Transverse colon (tissue), 4 donors: Measurements from ENCODE around the gene ARHGAP11A.

ENCODE experiments used
- CTCF ChIP-seq, 5 experiments: fragments of 200-600 bp in 3 of 5; fragments of 450-650 bp in 2 of 5; sonication (generic) in 3 of 5; IDR thresholded peaks; 1 replicate in 2 of 5; 2 replicates in 3 of 5; pipeline ENCODE4 v1.5.1; 2016 to 2017; ENCODE audit warnings: antibody characterized with exemption in 5 of 5, inconsistent platforms in 3 of 5, mild to moderate bottlenecking in 2 of 5, moderate library complexity in 1 of 5
- EP300 ChIP-seq: sonication (generic); formaldehyde crosslinking; IDR thresholded peaks from one replicate; pipeline ENCODE4 v1.6.1; 2017; ENCODE audit warnings: antibody characterized with exemption, low read depth
- POLR2A ChIP-seq: fragments of 450-650 bp; IDR thresholded peaks from one replicate; pipeline ENCODE4 v1.6.1; 2016; ENCODE audit warnings: antibody characterized with exemption, mild to moderate bottlenecking, moderate library complexity
- POLR2AphosphoS5 ChIP-seq, 3 donors: sonication (generic); formaldehyde crosslinking; IDR thresholded peaks; one replicate each; pipeline ENCODE4 v1.6.1; 2016; ENCODE audit warnings: antibody characterized with exemption in 3 of 3

- no peak for TF ChIP-seq CTCF (IDR thresholded peaks at IDR 0.05)
- no peak for TF ChIP-seq EP300
- TF ChIP-seq POLR2AphosphoS5 (IDR thresholded peaks at IDR 0.05): no peak
- no peak for TF ChIP-seq POLR2A
These were observed 72.9 kb downstream of the ARHGAP11A start for GRCh38 chr15:32688151-32688639.
